ENCODE data around the gene CACNA1B.
"Not testable (repeated sequence)": the region's sequence is repeated elsewhere in the genome, so short reads cannot be mapped to it uniquely, and the experiment has no call there.

CACNA1B gene

DNA sequence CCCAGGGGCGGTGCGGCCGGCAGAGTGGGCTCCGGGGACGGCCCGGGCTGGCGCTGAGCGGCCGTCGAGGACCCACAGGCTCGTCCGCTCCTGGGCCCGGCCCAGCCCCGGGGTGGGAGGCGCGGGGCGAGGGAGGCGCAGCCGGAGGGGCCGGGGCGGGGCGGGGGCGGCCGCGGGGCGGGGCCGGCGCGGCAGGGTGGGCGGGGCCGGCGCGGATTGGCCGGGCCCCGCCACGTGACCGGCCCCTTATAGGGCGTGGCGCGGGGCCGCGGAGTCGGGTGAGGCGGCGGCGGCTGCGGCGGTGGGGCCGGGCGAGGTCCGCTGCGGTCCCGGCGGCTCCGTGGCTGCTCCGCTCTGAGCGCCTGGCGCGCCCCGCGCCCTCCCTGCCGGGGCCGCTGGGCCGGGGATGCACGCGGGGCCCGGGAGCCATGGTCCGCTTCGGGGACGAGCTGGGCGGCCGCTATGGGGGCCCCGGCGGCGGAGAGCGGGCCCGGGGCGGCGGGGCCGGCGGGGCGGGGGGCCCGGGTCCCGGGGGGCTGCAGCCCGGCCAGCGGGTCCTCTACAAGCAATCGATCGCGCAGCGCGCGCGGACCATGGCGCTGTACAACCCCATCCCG is at the start of gene CACNA1B:
CACNA1B (plus strand) TSS at position 277 of the 617 bp plus-strand sequence; CDS start at position 429, 152 bp downstream.
- DNase-seq: not testable (repeated sequence)

DNA sequence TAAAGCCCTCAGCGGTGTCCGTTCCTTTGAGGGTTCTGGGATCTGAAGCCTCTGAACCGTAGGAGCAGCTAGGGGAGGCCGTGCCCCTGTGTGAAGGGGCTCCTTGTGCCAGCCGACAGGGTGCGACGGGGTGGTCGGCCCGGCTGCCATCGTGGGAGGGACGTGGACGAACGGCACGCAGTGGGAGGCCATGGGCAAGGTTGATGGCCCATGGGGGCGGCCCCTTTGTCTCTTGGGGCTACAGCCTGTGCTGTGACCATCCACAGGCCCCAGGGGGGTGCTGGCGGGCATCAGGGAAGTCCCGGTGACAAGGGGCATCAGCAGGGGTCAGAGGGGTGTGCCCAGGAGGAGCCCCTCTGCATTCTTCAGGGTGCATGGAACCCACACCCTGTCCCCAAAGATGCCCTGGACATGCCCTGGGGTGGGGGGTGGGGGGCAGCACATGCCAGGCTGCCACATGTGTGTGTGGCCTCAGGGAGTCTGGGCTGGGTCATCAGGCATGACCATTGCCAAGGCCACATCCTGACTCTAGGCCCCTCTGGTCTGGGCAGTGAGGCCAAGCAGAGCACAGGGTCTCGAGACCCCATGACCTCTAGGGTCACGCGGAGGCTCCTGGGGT is 49.6 kb upstream of the CACNA1B start:
- DNase-seq: no peak

DNA sequence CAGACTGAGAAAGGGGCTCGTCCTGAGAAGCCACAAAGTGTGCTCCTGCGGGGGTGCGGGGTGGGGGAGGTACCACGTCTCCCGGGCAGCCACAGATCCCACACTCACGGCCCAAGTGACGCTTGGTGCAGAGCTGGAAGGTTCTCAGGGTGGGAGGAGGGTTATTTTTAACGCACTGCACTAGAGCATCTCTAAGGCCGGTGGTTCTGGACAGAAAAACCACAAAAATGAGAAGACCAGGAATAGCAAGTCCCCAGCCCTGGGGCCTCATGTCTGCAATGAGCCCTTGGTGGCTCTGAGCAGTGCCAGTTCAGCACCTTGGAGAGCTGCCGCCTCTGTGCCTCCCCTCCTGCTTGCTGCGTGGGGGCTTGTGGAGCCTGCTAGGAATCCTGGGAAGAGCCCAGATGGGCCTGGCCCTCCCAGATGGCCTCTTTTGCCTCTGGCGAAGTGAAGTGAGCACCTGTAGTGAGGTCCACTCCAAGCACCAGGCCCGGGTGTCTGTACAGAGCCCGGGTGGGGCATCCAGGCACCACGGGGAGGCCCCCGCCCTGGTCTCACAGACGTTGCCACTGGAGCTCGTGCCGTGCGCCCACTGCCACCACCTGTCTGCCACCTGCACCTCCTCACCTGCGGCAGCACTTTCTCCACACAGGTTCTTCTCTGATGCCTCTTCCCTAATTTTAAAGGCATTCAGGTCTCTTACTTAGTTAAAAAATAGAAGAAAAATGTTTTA is 48.9 kb upstream of the CACNA1B start:
- DNase-seq: no peak

DNA sequence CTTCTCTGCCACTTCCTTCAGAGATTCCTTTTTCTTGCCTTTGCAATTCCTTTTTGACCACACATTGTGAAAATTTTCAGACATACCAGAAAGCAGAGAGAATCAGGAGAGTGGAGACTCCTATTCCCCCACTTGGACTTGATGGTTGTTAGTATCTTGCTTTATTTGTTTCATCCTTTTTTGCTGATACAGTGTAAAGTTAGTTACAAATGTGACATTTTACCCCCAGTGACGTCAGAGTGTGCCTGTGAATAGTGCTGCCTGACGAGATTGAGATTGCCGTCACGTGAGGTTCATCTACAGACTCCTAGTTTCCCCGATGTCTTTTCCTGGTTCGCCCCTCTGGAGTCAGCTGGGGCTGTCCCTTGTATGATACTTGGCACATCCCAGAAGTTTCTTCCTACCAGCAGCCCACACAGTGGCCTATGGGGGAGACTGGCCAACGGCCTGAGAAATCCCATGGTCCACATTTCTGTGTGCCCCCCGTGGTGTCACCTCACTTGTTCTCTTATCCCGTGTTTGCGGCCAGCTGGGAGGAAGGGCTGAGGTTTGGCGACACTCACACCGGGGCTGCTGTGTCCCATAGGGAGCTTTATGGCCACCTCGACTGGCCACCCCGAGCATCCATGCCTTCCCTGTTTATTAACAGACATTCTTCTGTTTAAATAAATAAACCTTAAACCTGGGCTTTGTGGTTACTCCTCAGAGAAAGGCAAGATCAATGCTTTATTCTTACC is 48.2 kb upstream of the CACNA1B start:
- no peak for DNase-seq

DNA sequence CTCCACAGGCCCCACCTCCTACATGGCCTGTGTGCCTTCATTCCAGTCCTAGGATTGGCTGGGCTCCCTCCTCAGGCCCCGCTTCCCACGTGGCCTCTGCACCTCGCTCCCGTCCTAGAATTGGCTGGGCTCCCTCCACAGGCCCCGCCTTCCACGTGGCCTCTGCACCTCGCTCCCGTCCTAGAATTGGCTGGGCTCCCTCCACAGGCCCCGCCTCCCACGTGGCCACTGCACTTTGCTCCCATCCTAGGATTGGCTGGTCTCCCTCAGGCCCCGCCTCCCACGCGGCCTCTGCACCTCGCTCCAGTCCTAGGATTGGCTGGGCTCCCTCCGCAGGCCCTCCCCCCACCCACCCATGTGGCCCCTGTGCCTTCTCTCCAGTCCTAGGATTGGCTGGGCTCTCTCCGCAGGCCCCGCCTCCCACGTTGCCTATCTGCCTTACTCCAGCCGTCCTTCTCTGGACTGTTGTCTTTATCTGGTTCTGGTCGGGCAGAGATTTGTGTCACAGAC is 45.3 kb upstream of the CACNA1B start:
- no peak for DNase-seq

DNA sequence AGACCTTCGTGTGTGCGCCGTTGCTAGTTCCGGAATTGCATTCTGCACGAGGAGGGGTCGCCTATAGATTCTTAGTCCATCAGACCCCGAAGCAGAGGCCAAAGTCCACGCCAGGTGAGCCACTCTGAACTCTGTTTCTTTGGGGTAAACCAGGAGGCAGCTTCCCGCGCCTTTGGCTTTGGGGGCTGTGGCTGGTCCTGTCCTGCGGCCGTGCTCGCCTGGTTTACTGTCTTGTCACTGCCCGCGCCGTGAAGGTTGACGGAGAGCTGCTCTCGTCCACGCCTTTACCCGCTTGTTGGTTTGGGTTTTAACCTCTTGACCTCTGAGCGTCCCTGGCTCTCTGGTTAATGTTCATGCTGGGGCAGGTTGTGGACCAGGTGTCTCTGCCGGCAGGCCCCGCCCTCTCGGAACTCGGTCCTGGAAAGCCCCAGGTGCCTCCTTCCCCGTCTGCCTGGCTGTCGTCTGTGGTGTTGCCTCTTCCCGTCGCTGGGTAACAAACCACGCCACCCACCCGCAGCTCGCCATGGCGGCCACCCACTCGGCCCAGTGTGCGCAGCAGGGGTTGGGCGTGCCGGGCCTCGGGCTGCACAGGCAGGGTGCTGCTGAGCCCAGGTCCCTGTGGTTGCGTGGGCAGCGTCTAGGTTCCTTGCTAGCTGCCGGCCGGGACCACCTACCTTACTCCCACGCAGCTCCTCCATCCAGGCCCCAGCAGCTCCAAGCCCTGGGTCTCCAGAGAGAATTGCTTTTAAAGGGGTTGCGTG is 44.6 kb upstream of the CACNA1B start:
- no peak for DNase-seq

DNA sequence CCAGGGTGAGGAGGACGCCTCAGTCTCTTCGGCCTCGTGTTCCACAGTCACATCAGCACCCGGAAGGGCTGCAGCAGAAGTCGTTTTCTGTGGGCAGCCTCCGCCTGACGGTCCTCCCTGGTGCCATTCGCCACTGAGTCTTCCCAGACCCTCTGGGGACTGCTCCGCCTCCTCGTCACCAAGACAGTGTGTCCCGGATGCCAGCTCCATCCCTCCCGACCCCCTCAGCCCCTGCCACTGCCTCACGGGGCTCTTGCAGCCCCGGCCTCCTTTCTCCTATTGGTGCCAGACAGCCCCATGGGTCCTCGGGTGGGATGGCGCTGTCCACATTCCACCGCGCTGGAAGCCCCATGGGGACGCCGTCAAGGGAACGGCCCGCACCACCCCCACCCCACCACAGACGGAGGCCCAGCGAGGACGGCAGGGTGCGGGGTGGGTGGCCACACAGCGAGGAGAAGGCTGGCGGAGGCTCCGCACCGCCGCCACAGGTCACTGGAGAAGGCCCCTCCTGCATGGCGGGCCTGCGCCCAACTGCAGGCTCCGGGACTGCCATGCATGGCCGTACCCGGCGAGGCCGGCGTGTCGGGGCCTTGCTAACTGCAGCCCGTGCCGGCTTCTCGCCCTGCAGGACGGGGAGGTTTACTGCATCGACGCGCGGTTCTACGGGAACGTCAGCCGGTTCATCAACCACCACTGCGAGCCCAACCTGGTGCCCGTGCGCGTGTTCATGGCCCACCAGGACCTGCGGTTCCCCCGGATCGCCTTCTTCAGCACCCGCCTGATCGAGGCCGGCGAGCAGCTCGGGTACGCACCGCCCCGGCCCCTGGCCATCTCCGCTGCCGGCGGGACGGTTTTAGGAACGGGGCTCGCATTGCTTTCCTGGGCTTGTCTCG is 43.6 kb upstream of the CACNA1B start:
- DNase-seq: no peak

DNA sequence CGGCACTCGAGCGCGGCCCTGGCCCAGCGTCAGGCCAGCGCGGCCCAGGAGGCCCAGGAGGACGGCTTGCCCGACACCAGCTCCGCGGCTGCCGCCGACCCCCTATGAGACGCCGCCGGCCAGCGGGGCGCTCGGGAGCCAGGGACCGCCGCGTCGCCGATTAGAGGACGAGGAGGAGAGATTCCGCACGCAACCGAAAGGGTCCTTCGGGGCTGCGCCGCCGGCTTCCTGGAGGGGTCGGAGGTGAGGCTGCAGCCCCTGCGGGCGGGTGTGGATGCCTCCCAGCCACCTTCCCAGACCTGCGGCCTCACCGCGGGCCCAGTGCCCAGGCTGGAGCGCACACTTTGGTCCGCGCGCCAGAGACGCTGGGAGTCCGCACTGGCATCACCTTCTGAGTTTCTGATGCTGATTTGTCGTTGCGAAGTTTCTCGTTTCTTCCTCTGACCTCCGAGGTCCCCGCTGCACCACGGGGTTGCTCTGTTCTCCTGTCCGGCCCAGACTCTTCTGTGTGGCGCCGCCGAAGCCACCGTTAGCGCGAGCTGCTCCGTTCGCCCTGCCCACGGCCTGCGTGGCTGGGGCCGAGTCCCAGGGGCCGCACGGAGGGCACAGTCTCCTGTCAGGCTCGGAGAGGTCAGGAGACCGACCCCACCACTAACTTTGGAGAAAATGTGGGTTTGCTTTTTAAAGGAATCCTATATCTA is 42.6 kb upstream of the CACNA1B start:
- no peak for DNase-seq

DNA sequence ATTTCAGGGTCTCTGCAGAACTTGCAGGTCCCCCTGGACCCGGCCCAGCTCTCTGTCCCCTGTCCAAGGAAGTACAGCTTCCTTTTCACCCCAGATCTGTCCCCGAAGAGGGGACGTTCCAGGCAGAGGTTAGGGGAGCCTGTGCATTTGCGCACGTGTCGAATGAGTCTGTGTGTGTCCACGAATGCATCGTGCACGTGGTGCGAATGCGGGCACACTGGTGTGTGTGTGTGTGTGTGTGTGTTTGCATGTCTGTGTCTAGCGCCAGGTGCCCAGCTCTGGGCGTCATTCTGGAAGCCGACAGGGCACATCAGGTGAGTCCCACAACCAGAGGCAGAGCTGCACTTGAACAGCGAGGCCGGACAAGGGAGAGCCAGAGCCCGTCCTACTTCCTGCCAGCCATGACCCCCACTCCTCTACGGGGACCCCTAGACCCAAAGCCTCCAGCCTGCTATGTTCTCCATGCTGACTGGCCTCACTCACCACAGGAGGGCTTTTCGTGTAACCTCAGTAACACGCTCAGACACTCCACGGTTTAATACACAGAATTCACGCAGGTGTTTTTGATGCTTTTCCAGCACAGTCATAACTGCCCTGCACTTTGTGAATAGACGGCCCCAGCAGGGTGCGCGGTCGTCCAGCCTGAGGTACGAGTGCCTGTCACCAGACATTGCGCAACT is 41.3 kb upstream of the CACNA1B start:
- no peak for DNase-seq

DNA sequence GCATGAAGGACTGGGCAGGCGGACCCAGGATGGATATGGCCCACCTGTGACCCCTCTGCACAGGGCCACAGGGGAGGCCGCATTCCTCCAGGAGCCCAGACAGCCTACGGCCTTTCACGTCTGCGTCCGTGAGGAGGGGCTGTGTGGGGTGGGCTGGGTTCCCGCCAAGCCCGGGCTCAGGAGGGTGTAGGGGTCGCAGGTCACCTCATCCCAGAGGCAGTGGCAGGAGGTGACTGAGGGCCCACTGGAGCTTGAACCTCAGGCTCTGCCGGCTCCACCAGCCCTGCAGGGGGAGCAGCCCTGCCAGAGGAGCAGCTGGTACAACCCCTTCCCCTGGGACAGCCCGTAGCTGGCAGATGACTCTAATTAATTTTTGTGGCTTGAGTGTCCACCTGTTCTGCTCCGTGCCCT is 40.7 kb upstream of the CACNA1B start:
- no peak for DNase-seq

DNA sequence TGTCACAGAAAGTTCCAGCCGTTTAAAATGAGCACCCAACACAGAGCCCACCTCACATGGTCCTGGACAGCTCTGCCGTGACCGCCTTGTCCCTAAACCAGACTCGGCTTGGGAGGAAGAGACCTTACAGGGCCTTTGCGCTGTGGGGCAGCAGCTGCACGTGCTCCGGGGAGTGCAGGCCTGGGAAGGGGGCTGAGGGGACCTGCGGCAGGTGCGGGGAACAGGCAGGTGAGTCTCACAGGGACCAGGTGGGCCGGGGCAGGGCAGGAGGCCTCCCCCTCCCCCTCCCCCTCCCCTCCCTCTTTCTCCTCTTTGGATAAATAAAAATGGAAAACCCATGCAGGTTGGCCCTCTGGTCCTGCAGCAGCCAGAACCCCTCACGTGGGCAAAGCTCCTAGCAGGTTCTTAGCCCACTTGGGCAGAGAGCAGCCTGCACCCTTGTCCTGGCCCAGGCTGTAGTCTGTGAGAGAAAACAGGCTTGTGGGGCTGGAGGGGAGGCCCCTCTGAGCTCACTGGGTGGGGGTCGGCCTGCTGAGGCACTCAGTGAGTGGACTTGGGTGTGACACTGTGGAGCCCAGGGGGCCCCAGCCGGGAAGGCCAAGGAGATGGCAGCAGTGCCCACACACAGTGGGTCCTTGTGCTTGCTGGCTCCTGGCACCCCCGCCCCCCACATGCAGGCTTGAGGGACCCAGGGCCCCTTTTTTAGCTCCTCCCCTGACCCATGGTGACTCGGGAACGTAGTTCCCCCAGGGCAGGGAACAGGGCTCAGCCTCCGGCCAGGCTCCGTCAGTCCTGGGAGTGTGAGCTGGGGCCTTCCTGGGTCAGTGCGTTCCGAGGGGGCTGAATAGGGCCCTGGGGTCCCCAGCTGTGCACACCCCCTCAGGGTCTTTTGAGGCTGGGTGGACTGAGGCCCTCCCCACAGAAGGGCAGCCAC is 40.0 kb upstream of the CACNA1B start:
- no peak for DNase-seq

DNA sequence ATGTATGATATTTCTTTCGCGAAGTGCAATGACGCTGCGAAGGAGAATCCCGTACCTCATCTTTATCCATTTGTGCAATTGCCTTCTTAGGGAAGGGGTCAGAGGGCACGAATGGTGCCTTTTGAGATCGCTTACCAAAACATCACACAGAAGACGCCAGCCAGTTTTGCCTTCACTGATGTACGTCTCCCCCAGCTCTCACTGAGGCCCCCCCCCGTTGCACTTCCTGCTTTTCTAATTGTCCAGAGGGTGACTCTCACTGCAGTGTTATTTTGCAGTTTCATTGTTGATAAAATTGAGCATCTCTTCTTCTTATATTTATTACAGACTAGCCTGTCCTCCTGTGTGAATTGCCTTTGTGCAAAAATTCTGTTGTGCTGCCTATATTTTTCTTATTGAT is 39.0 kb upstream of the CACNA1B start:
- DNase-seq: no peak

DNA sequence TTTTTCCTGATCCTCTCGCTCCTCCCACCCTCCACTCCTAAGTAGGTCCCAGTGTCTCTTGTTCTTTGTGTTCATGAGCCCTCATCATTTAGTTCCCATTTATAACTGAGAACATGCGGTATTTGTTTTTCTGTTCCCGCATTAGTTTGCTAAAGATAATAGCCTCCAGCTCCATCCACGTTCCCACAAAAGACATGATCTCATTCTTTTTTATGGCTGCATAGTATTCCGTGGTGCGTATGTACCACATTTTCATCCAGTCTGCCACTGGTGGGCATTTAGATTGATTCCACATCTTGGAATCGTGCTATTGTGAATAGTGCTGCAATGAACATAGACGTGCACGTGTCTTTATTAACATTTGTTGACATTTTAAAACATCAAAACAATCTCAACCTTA is 34.2 kb upstream of the CACNA1B start:
- DNase-seq: no peak

DNA sequence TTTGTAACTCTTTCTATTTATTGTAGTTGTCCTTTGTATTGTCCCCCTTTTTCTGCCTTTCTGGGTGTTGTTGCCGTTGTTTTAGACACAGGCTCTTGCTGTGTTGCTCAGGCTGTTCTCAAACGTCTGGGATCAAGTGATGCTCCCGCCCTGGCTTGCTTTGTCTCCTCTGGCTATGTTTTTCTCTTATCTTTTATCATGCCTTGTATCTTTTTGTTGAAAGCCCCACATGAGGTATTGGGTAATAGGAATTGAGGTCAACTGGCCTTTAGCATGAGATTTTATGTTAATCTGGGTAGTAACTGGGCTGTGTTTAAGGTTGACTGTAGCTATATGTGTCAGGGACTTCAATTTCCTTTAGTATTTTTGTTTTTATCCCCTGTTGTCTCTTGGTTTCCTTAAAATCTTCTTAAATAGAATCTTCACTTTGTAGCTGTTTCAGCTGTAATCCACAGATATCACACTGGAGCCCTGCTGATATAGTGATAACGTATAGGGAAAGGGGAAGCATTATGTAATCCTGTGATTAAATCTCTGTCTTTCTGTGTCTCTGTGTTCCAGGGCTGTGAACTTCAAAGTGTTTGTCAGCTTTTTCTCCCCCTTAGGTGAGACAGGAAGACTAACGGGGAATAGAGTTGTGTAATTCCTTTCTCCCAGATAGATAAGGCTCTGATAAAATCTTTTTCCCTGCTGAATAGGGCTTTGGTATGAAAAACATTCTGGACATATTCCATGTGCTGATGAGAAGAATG is 25.9 kb upstream of the CACNA1B start:
- no peak for DNase-seq

DNA sequence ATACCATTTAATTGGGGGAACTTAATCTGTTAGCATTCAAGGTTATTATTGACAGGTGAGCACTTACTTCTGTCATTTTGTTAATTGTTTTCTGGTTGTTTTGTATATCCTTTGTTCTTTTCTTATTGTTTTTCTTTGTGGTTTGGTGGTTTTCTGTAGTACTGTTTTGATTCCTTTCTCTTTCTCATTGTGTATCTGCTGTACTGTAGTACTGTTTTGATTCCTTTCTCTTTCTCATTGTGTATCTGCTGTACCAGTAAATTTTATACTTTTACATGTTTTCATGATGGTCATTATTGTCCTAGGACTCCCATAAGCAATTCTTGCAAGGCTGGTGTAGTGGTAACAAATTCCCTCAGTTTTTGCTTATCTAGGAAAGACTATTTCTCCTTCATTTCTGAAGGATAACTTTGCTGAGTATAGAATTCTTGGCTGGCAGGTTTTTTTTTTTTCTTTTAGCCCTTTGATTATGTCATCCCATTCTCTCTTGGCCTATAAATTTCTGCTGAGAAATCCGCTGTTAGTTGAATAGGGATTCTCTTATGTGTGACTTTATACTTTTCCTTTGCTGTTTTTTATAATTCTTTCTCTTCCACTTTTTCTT is 24.1 kb upstream of the CACNA1B start:
- DNase-seq: no peak

DNA sequence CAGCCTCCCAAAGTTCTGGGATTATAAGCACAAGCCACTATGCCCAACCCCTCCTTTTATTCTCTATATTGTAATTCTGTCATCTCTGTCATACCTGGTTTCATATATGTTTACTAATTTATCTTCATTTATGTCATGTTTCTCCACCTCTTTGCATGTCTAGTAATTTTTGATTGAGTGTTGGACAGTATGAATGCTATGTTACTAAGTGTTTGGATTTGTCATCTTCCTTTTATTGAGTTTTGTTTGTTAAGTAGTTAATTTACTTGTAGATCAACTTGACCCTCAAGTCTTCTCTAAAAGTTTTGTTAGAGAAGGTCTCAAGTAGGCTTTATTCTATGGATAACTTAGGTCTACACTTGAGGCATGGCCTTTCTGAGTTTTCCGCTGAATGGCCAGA is 17.2 kb upstream of the CACNA1B start:
- DNase-seq: no peak

DNA sequence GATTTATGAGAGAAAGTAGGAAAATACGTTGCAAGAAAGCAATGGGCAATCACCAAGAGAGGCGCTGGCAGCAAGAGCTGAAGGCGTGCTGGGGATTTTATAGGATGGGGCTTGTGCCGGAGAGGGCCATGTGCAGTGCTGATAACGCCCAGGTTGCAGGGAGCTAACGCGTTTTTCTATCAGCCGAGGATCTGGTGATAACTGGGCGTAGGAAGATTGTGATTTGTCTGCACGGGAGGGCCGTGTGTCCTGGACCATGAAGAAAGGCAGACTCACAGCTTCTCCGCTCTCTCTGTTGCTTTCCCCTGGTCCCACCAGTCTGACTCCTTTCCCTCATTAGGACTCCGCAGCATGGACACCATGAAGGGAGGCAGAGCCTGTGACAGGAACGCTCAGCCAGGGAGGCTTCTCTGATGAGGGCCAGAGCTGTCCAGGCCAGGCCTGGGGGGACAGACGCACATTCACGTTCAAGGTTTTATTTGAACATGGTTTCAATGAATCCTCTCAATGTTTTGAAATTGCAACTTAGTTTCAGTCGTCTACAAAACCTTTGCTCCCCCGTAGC is 11.9 kb upstream of the CACNA1B start:
- DNase-seq: no peak

All from activated effector memory CD4-positive, alpha-beta T cell treated with Interleukin-2 at 50 U/mL for 16 hours (primary cell).